CD14-positive monocyte (primary cell): ENCODE results near the gene ZDBF2. TPM values are rescaled to one million over a fixed set of nuclear protein-coding genes. Genes with fewer than 3 reads are reported as not detected.
A peak's percentile ranks its signal among the peaks of the same experiment; 100 is the strongest.

Source experiments
- DNase-seq, 3 donors: peaks; one replicate each; pipeline ENCODE4 v3.0.0-alpha.2; 2011 to 2022
- H2AFZ ChIP-seq: 2 replicates; pipeline ENCODE4 v1.6.0; 2012; ENCODE audit warnings: mild to moderate bottlenecking, low read depth, low read length, inconsistent platforms; ENCODE audit not compliant: insufficient read depth, poor library complexity, severe bottlenecking
- H3K27ac ChIP-seq, 2 donors: 1 replicate in 1 of 2; 2 replicates in 1 of 2; pipeline ENCODE4 v1.5.1; 2012 to 2013; ENCODE audit warnings: low read length in 2 of 2, control low read depth in 1 of 2, inconsistent platforms in 1 of 2, low read depth in 1 of 2, mild to moderate bottlenecking in 1 of 2
- H3K27me3 ChIP-seq, 2 donors: one replicate each; pipeline versions ENCODE4 v1.6.0 to v1.6.1; 2011 to 2013; ENCODE audit warnings: low read length in 2 of 2; ENCODE audit not compliant: control insufficient read depth in 2 of 2, insufficient read depth in 2 of 2
- H3K36me3 ChIP-seq, 2 donors: replicated peaks in 1 of 2; 1 replicate in 1 of 2; 2 replicates in 1 of 2; pipeline versions ENCODE4 v1.5.1 to v1.6.1; 2012 to 2013; ENCODE audit warnings: low read length in 2 of 2, control low read depth in 1 of 2, inconsistent platforms in 1 of 2, mild to moderate bottlenecking in 1 of 2; ENCODE audit not compliant: insufficient read depth in 2 of 2, control insufficient read depth in 1 of 2
- H3K4me1 ChIP-seq, 2 donors: 1 replicate in 1 of 2; 2 replicates in 1 of 2; pipeline versions ENCODE4 v1.5.1 to v1.6.1; 2012 to 2013; ENCODE audit warnings: low read length in 2 of 2, control low read depth in 1 of 2, inconsistent platforms in 1 of 2, mild to moderate bottlenecking in 1 of 2, moderate library complexity in 1 of 2; ENCODE audit not compliant: insufficient read depth in 2 of 2, control insufficient read depth in 1 of 2
- H3K4me2 ChIP-seq: replicated peaks from 2 replicates; pipeline ENCODE3; 2012; ENCODE audit warnings: low read length, moderate library complexity, mild to moderate bottlenecking; ENCODE audit not compliant: poor library complexity, severe bottlenecking; ENCODE audit errors: extremely low read depth
- H3K4me3 ChIP-seq, 3 experiments: fragments of 200-600 bp in 1 of 3; sonication (generic) in 1 of 3; replicated peaks in 1 of 3; 1 replicate in 2 of 3; 2 replicates in 1 of 3; pipeline ENCODE4 v1.5.1; 2011 to 2013; ENCODE audit warnings: low read length in 3 of 3, mild to moderate bottlenecking in 3 of 3, control low read depth in 2 of 3, low read depth in 2 of 3, inconsistent platforms in 1 of 3, moderate library complexity in 1 of 3
- H3K79me2 ChIP-seq: 2 replicates; pipeline ENCODE4 v1.6.0; 2012; ENCODE audit warnings: mild to moderate bottlenecking, control low read depth, inconsistent platforms, low read length, moderate library complexity; ENCODE audit not compliant: insufficient read depth
- H3K9ac ChIP-seq: 2 replicates; pipeline ENCODE4 v1.6.0; 2017; ENCODE audit warnings: low read length, mild to moderate bottlenecking; ENCODE audit not compliant: insufficient read depth, poor library complexity, severe bottlenecking
- H3K9me3 ChIP-seq, 2 donors: replicated peaks in 1 of 2; 1 replicate in 1 of 2; 2 replicates in 1 of 2; pipeline versions ENCODE4 v1.5.1 to v1.6.1; 2012 to 2013; ENCODE audit warnings: low read length in 2 of 2, control low read depth in 1 of 2; ENCODE audit not compliant: control insufficient read depth in 1 of 2, insufficient read depth in 1 of 2
- H4K20me1 ChIP-seq: 2 replicates; pipeline ENCODE4 v1.6.0; 2012; ENCODE audit warnings: mild to moderate bottlenecking, low read length, control low read depth, moderate library complexity; ENCODE audit not compliant: insufficient read depth
- H3K27ac Mint-ChIP-seq, 7 donors: one replicate each; pipeline ENCODE4 v1.8.0; 2020; ENCODE audit warnings: mild to moderate bottlenecking in 7 of 7, mixed read lengths in 7 of 7, moderate library complexity in 6 of 7, inconsistent platforms in 2 of 7
- H3K27me3 Mint-ChIP-seq, 3 donors: one replicate each; pipeline ENCODE4 v1.8.0; 2021 to 2022; ENCODE audit warnings: low read depth in 3 of 3, mild to moderate bottlenecking in 3 of 3, mixed read lengths in 3 of 3, moderate library complexity in 3 of 3, inconsistent platforms in 1 of 3
- H3K36me3 Mint-ChIP-seq, 2 donors: one replicate each; pipeline ENCODE4 v1.8.0; 2020; ENCODE audit warnings: mixed read lengths in 2 of 2, inconsistent platforms in 1 of 2, mild to moderate bottlenecking in 1 of 2
- H3K4me1 Mint-ChIP-seq: one replicate; pipeline ENCODE4 v1.8.0; 2020; ENCODE audit warnings: mild to moderate bottlenecking, mixed read lengths
- H3K4me3 Mint-ChIP-seq, 2 donors: one replicate each; pipeline ENCODE4 v1.8.0; 2020; ENCODE audit warnings: mild to moderate bottlenecking in 2 of 2, mixed read lengths in 2 of 2, moderate library complexity in 1 of 2
- H3K9me3 Mint-ChIP-seq, 7 donors: one replicate each; pipeline ENCODE4 v1.8.0; 2020 to 2022; ENCODE audit warnings: mixed read lengths in 7 of 7, mild to moderate bottlenecking in 6 of 7, moderate library complexity in 6 of 7, inconsistent platforms in 2 of 7
- whole genome bisulfite sequencing: methylation state at CpG from one replicate; pipeline ENCODE4 v1.1.5; 2013; ENCODE audit warnings: missing lambda C conversion rate; ENCODE audit not compliant: insufficient coverage; 5-methylcytosine and 5-hydroxymethylcytosine counted together
- intact Hi-C, 2 donors: fragments of 100-400 bp; cut with micrococcal nuclease; formaldehyde crosslinking; loops; one replicate each; pipeline versions ENCODE4 v1.15.0 to v1.15.1; 2023
- polyA plus RNA-seq, 3 donors: library from polyadenylated mRNA; depleted of rRNA in 1 of 3; unstranded in 2 of 3; stranded (reverse) in 1 of 3; fragments of 300-500 nt in 2 of 3; fragments of >200 nt in 1 of 3; fragmentation: Illumina TruSeq in 2 of 3; gene quantifications; 1 replicate in 2 of 3; 2 replicates in 1 of 3; pipeline ENCODE4 v1.2.3, GENCODE V29; 2012 to 2021
- TF ChIP-seq, protein P1 (sequence below): fragments of 200-600 bp; IDR thresholded peaks from one replicate; pipeline ENCODE4 v1.8.0; 2022; ENCODE audit warnings: antibody characterized with exemption, mild to moderate bottlenecking

ZDBF2 gene
- polyA plus RNA-seq, 3 donors, result 0.16 to 0.18 TPM; not detected in 1

DNA sequence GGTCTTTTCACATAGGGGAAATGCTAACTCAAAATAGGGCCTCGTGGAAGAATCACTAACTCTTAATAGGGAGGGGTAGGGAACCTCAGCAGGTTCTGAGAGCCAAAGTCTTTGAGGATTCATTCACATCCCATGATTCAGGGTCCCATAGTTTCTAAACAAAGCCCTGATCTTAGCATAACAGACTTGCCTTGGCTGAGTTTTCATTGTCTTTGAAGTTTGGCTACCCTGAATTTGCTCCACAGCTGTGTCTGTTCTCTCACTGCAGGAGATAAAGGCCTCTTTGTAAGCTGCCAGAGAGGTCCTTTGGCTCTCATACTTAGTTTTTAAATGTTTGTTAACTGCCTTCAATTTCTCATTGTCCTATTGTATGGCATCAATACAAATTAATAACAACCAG lies 54.5 kb downstream of the ZDBF2 start:
- Histone ChIP-seq H3K9me3 (no peaks in the 10 kb centered on the region), H3K4me3 (no peak overlapping the region), H4K20me1 (no peaks in the 10 kb centered on the region), H3K4me2 (no peak overlapping the region), H3K4me1 (no peaks in the 10 kb centered on the region), H3K27me3 (no peaks in the 10 kb centered on the region), H3K27ac (no peak overlapping the region), H2AFZ (no peak overlapping the region), H3K9ac (no peak overlapping the region), H3K36me3 (no peaks in the 10 kb centered on the region), H3K79me2 (no peaks in the 10 kb centered on the region)
- H3K27ac Mint-ChIP-seq, result peak overlapping the region in 1 of 7 donors; percentile 4
- no peaks in the 10 kb centered on the region for H3K36me3 Mint-ChIP-seq
- TF ChIP-seq, protein P1, sequence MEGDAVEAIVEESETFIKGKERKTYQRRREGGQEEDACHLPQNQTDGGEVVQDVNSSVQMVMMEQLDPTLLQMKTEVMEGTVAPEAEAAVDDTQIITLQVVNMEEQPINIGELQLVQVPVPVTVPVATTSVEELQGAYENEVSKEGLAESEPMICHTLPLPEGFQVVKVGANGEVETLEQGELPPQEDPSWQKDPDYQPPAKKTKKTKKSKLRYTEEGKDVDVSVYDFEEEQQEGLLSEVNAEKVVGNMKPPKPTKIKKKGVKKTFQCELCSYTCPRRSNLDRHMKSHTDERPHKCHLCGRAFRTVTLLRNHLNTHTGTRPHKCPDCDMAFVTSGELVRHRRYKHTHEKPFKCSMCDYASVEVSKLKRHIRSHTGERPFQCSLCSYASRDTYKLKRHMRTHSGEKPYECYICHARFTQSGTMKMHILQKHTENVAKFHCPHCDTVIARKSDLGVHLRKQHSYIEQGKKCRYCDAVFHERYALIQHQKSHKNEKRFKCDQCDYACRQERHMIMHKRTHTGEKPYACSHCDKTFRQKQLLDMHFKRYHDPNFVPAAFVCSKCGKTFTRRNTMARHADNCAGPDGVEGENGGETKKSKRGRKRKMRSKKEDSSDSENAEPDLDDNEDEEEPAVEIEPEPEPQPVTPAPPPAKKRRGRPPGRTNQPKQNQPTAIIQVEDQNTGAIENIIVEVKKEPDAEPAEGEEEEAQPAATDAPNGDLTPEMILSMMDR, result no peak
- no peak overlapping the region for H3K4me3 Mint-ChIP-seq
- peaks cover 0 to 8% (median 2%) of the 10 kb centered on the region in 7 donors for H3K9me3 Mint-ChIP-seq
- peaks cover 3 to 6% (median 5%) of the 10 kb centered on the region in 3 donors for H3K27me3 Mint-ChIP-seq
- no peak for DNase-seq
- WGBS, result no CpG with 5 or more reads among the region's 1 CpG
- intact Hi-C loops, result no loop called here
- no peaks in the 10 kb centered on the region for H3K4me1 Mint-ChIP-seq

GRCh38 chr2:206336861-206337260 lies 62.4 kb downstream of the ZDBF2 start:
- no peak overlapping the region for H3K4me3 Mint-ChIP-seq
- H2AFZ ChIP-seq, result no peak overlapping the region
- H3K4me2 ChIP-seq, result no peak overlapping the region
- no peak overlapping the region for H3K27ac Mint-ChIP-seq
- H3K27ac ChIP-seq, result no peak overlapping the region
- H3K79me2 ChIP-seq, result no peaks in the 10 kb centered on the region
- peaks cover 1 to 4% (median 2%) of the 10 kb centered on the region in 3 donors for H3K27me3 Mint-ChIP-seq
- intact Hi-C loops, result no loop called here
- H3K4me1 ChIP-seq, result no peaks in the 10 kb centered on the region
- DNase-seq, result no peak
- H3K36me3 Mint-ChIP-seq, result no peaks in the 10 kb centered on the region
- peaks cover 0 to 3% (median 0%) of the 10 kb centered on the region in 7 donors for H3K9me3 Mint-ChIP-seq
- H3K9ac ChIP-seq, result no peak overlapping the region
- H3K36me3 ChIP-seq, result no peaks in the 10 kb centered on the region
- H3K4me3 ChIP-seq, result no peak overlapping the region
- H3K27me3 ChIP-seq, result no peaks in the 10 kb centered on the region
- no CpG with 5 or more reads among the region's 2 CpGs for WGBS
- no peaks in the 10 kb centered on the region for H3K4me1 Mint-ChIP-seq
- no peaks in the 10 kb centered on the region for H3K9me3 ChIP-seq
- TF ChIP-seq, protein P1, result no peak
- no peaks in the 10 kb centered on the region for H4K20me1 ChIP-seq
